HCT116 (cell line): Measurements from ENCODE around the gene CCN5. TPM values are rescaled to one million over a fixed set of nuclear protein-coding genes. Genes with fewer than 3 reads are reported as not detected.
"Not testable (repeated sequence)": the region's sequence is repeated elsewhere in the genome, so short reads cannot be mapped to it uniquely, and the experiment has no call there.

Source experiments
- ATAC-seq: fragments of 200-7000 bp; cut with Tn5 transposase; 2 replicates; pipeline ENCODE4 v1.9.1; 2020; ENCODE audit warnings: mild to moderate bottlenecking, moderate library complexity
- BruUV-seq: library from RNA; stranded (reverse); fragments of 400-500 nt; replicated peaks from 2 replicates; lab custom pipeline; 2021; lab: Mats Ljungman, UMichigan
- CTCF ChIA-PET: fragments of 300-600 bp; sonication (Branson Sonifier 250); formaldehyde crosslinking; loops from one replicate; lab custom pipeline; 2021; ENCODE audit warnings: antibody characterized with exemption; lab: Charles Lee
- POLR2A ChIA-PET: fragments of 300-600, 350-600 bp; sonication (Branson Sonifier 250); formaldehyde crosslinking; loops from one replicate; lab custom pipeline; 2021; ENCODE audit warnings: antibody characterized with exemption; lab: Charles Lee
- RAD21 ChIA-PET, 2 experiments: fragments of 300-600 bp; sonication (Branson Sonifier 250); formaldehyde crosslinking; loops; one replicate each; lab custom pipeline; 2023; ENCODE audit warnings: low total read pairs in 2 of 2; ENCODE audit not compliant: uncharacterized antibody in 2 of 2, unreplicated experiment in 2 of 2, low non-redundant PET in 1 of 2; lab: Charles Lee
- DNase-seq: peaks from one replicate; pipeline ENCODE4 v3.0.0-alpha.2; 2010; ENCODE audit warnings: low read depth, low spot score
- H2AFZ ChIP-seq: fragments of 200-600 bp; shearing (Covaris generic), sonication (generic); 2 replicates; pipeline ENCODE4 v1.6.1; 2017; ENCODE audit warnings: low read depth, mixed run types, mixed read lengths, antibody characterized with exemption, low read length; ENCODE audit not compliant: poor library complexity, severe bottlenecking
- H3K27ac ChIP-seq: 2 replicates; pipeline ENCODE4 v1.5.1; 2012; ENCODE audit warnings: low read depth, low read length
- H3K27me3 ChIP-seq: fragments of 200-600 bp; sonication (generic); 2 replicates; pipeline ENCODE4 v1.6.1; 2016; ENCODE audit warnings: mixed run types, low read length, mixed read lengths; ENCODE audit not compliant: insufficient read depth
- H3K36me3 ChIP-seq, 2 experiments: fragments of 200-500 bp in 1 of 2; fragments of 200-600 bp in 1 of 2; sonication (Bioruptor generic) in 1 of 2; sonication (generic) in 1 of 2; 2 replicates each; pipeline versions ENCODE4 v1.5.1 to v1.6.1; 2014 to 2016; ENCODE audit warnings: low read length in 2 of 2, inconsistent platforms in 1 of 2, mixed read lengths in 1 of 2, mixed run types in 1 of 2; ENCODE audit not compliant: insufficient read depth in 2 of 2, control insufficient read depth in 1 of 2
- H3K4me1 ChIP-seq, 2 experiments: fragments of 200-600 bp in 1 of 2; sonication (generic) in 1 of 2; 2 replicates each; pipeline versions ENCODE4 v1.5.1 to v1.6.1; 2012 to 2017; ENCODE audit warnings: low read length in 2 of 2, inconsistent platforms in 1 of 2, mild to moderate bottlenecking in 1 of 2, mixed read lengths in 1 of 2, mixed run types in 1 of 2, moderate library complexity in 1 of 2; ENCODE audit not compliant: insufficient read depth in 2 of 2, control insufficient read depth in 1 of 2
- H3K4me2 ChIP-seq: fragments of 200-600 bp; sonication (generic); 2 replicates; pipeline ENCODE4 v1.6.1; 2017; ENCODE audit warnings: mixed run types, low read length, mixed read lengths
- H3K4me3 ChIP-seq, 2 experiments: fragments of 200-600 bp in 1 of 2; sonication (generic) in 1 of 2; replicated peaks in 1 of 2; 2 replicates each; pipeline ENCODE4 v1.5.1; 2011 to 2016; ENCODE audit warnings: low read length in 2 of 2, control low read depth in 1 of 2, low read depth in 1 of 2, mild to moderate bottlenecking in 1 of 2, mixed read lengths in 1 of 2, mixed run types in 1 of 2
- H3K79me2 ChIP-seq: fragments of 200-600 bp; sonication (generic); 2 replicates; pipeline ENCODE4 v1.6.1; 2017; ENCODE audit warnings: mild to moderate bottlenecking, mixed run types, low read length, moderate library complexity, mixed read lengths; ENCODE audit not compliant: insufficient read depth
- H3K9ac ChIP-seq: fragments of 200-600 bp; sonication (generic); 2 replicates; pipeline ENCODE4 v1.6.1; 2016; ENCODE audit warnings: low read length, mixed read lengths
- H3K9me2 ChIP-seq: fragments of 200-600 bp; sonication (generic), shearing (Covaris generic); 2 replicates; pipeline ENCODE4 v1.6.1; 2017; ENCODE audit warnings: mixed run types, mild to moderate bottlenecking, moderate library complexity; ENCODE audit not compliant: insufficient read depth
- H3K9me3 ChIP-seq, 2 experiments: fragments of 200-500 bp in 1 of 2; fragments of 200-600 bp in 1 of 2; sonication (Bioruptor generic) in 1 of 2; sonication (generic) in 1 of 2; 2 replicates each; pipeline ENCODE4 v1.6.1; 2014 to 2017; ENCODE audit warnings: low read length in 2 of 2, mixed read lengths in 2 of 2, inconsistent platforms in 1 of 2, low read depth in 1 of 2, mild to moderate bottlenecking in 1 of 2, mixed run types in 1 of 2, moderate library complexity in 1 of 2; ENCODE audit not compliant: control insufficient read depth in 1 of 2, insufficient read depth in 1 of 2
- H4K20me1 ChIP-seq: fragments of 200-600 bp; sonication (generic), shearing (Covaris generic); 2 replicates; pipeline ENCODE4 v1.6.1; 2017; ENCODE audit warnings: mixed run types, mild to moderate bottlenecking, moderate library complexity; ENCODE audit not compliant: insufficient read depth
- CTCF ChIP-seq, 3 experiments: fragments of 200-600 bp in 1 of 3; sonication (generic) in 1 of 3; IDR thresholded peaks in 2 of 3; conservative IDR thresholded peaks in 1 of 3; 2 replicates each; pipeline ENCODE4 v1.5.1; 2012 to 2017; ENCODE audit warnings: low read depth in 2 of 3, low read length in 2 of 3, antibody characterized with exemption in 1 of 3, borderline replicate concordance in 1 of 3, control low read depth in 1 of 3, mild to moderate bottlenecking in 1 of 3, mixed read lengths in 1 of 3, mixed run types in 1 of 3, moderate library complexity in 1 of 3; ENCODE audit not compliant: insufficient read depth in 1 of 3
- EZH2 ChIP-seq: fragments of 200-600 bp; sonication (generic); IDR thresholded peaks from 2 replicates; pipeline ENCODE4 v1.6.1; 2017; ENCODE audit warnings: antibody characterized with exemption, mixed run types
- FOSL1 ChIP-seq: IDR thresholded peaks from 2 replicates; pipeline ENCODE4 v1.6.1; 2012; ENCODE audit warnings: low read depth
- JUND ChIP-seq: IDR thresholded peaks from 2 replicates; pipeline ENCODE4 v1.6.1; 2012
- MAX ChIP-seq: IDR thresholded peaks from 2 replicates; pipeline ENCODE4 v1.6.1; 2012
- POLR2A ChIP-seq: IDR thresholded peaks from 2 replicates; pipeline ENCODE4 v1.7.0; 2011; ENCODE audit warnings: borderline replicate concordance; ENCODE audit not compliant: insufficient read depth, insufficient read length; ENCODE audit errors: extremely low read depth
- SIN3A ChIP-seq: IDR thresholded peaks from 2 replicates; pipeline ENCODE4 v1.6.1; 2012; ENCODE audit warnings: low read depth
- SP1 ChIP-seq: IDR thresholded peaks from 2 replicates; pipeline ENCODE4 v1.6.1; 2012; ENCODE audit warnings: low read depth
- YY1 ChIP-seq: IDR thresholded peaks from 2 replicates; pipeline ENCODE4 v1.6.1; 2011; ENCODE audit warnings: low read length, low read depth, moderate library complexity, mild to moderate bottlenecking; ENCODE audit not compliant: insufficient replicate concordance; ENCODE audit errors: extremely low read depth
- ZFX ChIP-seq: fragments of 450-650 bp; IDR thresholded peaks from 2 replicates; pipeline ENCODE4 v1.6.1; 2017
- ZNF274 ChIP-seq: fragments of 200-500 bp; sonication (Bioruptor generic); IDR thresholded peaks from 2 replicates; pipeline ENCODE4 v1.6.1; 2014; ENCODE audit warnings: mild to moderate bottlenecking, low read depth, low read length, inconsistent platforms
- intact Hi-C: fragments of 100-400 bp; cut with micrococcal nuclease; formaldehyde crosslinking; loops from 2 replicates; pipeline ENCODE4 v1.10.0; 2022
- total RNA-seq: library from RNA; stranded (reverse); gene quantifications from one replicate; pipeline ENCODE4 v1.2.1, GENCODE V29; 2021; ENCODE audit not compliant: unreplicated experiment

Gene CCN5
- total RNA-seq, 1 experiment from 2014 or later, result 0.20 TPM

GRCh38 chr20:44666066-44666465 is 49.1 kb upstream of the CCN5 start (continued):
- TF ChIP-seq ZFX (no peak), FOSL1 (no peak), JUND (no peak), SP1 (no peak), POLR2A (no peak), SIN3A (no peak), CTCF (IDR thresholded peaks at IDR 0.05 in 2 of 3, conservative IDR thresholded peaks at IDR 0.05 in 1 of 3; ENCODE audit: borderline replicate concordance in 1 of 3, insufficient read depth in 1 of 3, low read depth in 2 of 3, low read length in 2 of 3) (no peak), ZNF274 (no peak), YY1 (no peak), MAX (no peak), EZH2 (no peak)

- TF ChIP-seq FOSL1, result 0 out of 2 replicates have a peak, but pooled peaks have one; percentile 13
- Histone ChIP-seq H3K4me1 (peaks cover 0 to 12% of the 10 kb centered on the region in 2 experiments; a peak in 2 of 4 replicates), H2AFZ (peak overlapping the region; percentile 35), H3K4me2 (peak overlapping the region; percentile 48)
- H4K20me1 ChIP-seq, DNase-seq, intact Hi-C loops, H3K9ac ChIP-seq, H3K79me2 ChIP-seq, CTCF ChIA-PET, H3K9me3 ChIP-seq, H3K27me3 ChIP-seq, BruUV-seq, RAD21 ChIA-PET, H3K4me3 ChIP-seq, H3K9me2 ChIP-seq, H3K36me3 ChIP-seq, H3K27ac ChIP-seq, ATAC-seq, POLR2A ChIA-PET: not testable (repeated sequence)
Measured at GRCh38 chr20:44670851-44671250, 44.3 kb upstream of the CCN5 start.

- H3K36me3 ChIP-seq, ATAC-seq, DNase-seq, H2AFZ ChIP-seq, BruUV-seq, H3K27ac ChIP-seq, H3K9ac ChIP-seq, H4K20me1 ChIP-seq, H3K9me3 ChIP-seq, RAD21 ChIA-PET, intact Hi-C loops, H3K9me2 ChIP-seq, H3K27me3 ChIP-seq, H3K4me3 ChIP-seq, H3K4me2 ChIP-seq, POLR2A ChIA-PET, H3K79me2 ChIP-seq: not testable (repeated sequence)
- peaks cover 0 to 12% of the 10 kb centered on the region in 2 experiments; a peak in 2 of 4 replicates for H3K4me1 ChIP-seq
- CTCF ChIA-PET, result interaction anchor here (1.7 kb wide), 1 partner anchor 12 kb away, joined by 4 read pairs; no protein-coding TSS in a partner anchor
Measured at GRCh38 chr20:44671541-44671940, 43.6 kb upstream of the CCN5 start.

- POLR2A ChIA-PET, H3K36me3 ChIP-seq, H3K27ac ChIP-seq, H4K20me1 ChIP-seq, H3K79me2 ChIP-seq, H3K4me3 ChIP-seq, ATAC-seq, intact Hi-C loops, H3K9ac ChIP-seq, DNase-seq, H3K9me3 ChIP-seq, H3K27me3 ChIP-seq, BruUV-seq, H3K4me2 ChIP-seq, RAD21 ChIA-PET, H3K9me2 ChIP-seq, H2AFZ ChIP-seq: not testable (repeated sequence)
- CTCF ChIA-PET, result interaction anchor here (1.7 kb wide), 1 partner anchor 11 kb away, joined by 4 read pairs; no protein-coding TSS in a partner anchor
- peaks cover 0 to 11% of the 10 kb centered on the region in 2 experiments; a peak in 2 of 4 replicates for H3K4me1 ChIP-seq
Measured at GRCh38 chr20:44672318-44672902, 42.8 kb upstream of the CCN5 start.
